Caki2 (cell line): ENCODE data around the gene TNNI2. TPM values are rescaled to one million over a fixed set of nuclear protein-coding genes. Genes with fewer than 3 reads are reported as not detected.

Experiments used
- DNase-seq: peaks from one replicate; pipeline ENCODE4 v3.0.0-alpha.2; 2015; ENCODE audit warnings: low read depth
- in situ Hi-C: cut with HindIII; loops from 2 replicates; pipeline ENCODE4 v1.10.0; 2016; ENCODE audit warnings: low sequenced_read_pairs, low pct_unique_long_range_greater_than_20kb, mixed read lengths
- total RNA-seq: library from RNA; depleted of rRNA; stranded (reverse); fragments of >200 nt; shearing (Covaris generic); gene quantifications from 2 replicates; pipeline ENCODE4 v1.2.3, GENCODE V29; 2014; ENCODE audit warnings: low replicate concordance

TNNI2 gene
- total RNA-seq, 1 experiment from 2014 or later: not detected

GRCh38 chr11:1841511-1842148 is 2.8 kb downstream of the TNNI2 start:
- in situ Hi-C loops: no loop called here
- no peak for DNase-seq

GRCh38 chr11:1842149-1843097 is 3.6 kb downstream of the TNNI2 start:
- DNase-seq: no peak
- in situ Hi-C loops: no loop called here

DNA sequence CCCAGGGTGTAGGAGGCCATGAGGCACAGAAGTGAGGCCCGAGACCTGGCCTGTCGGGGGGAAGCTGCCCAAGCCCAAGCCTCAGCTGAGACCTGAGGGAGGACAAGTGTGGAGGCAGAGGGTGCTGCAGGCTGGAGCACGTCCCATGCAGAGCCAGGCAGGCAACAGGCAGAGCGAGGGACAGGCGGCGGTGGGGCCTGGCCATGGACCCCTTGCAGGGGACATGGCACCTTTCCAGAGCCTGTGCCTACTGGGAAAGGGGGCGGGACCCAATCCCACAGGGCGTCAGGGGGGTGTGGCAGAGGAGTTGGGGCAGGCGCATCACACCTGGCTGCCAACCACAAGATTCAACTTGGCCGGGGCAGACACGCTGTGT is 4.3 kb downstream of the TNNI2 start:
- DNase-seq: no peak
- in situ Hi-C loops: no loop called here

GRCh38 chr11:1843796-1844195 is 5.0 kb downstream of the TNNI2 start:
- in situ Hi-C loops: no loop called here
- DNase-seq: no peak

DNA sequence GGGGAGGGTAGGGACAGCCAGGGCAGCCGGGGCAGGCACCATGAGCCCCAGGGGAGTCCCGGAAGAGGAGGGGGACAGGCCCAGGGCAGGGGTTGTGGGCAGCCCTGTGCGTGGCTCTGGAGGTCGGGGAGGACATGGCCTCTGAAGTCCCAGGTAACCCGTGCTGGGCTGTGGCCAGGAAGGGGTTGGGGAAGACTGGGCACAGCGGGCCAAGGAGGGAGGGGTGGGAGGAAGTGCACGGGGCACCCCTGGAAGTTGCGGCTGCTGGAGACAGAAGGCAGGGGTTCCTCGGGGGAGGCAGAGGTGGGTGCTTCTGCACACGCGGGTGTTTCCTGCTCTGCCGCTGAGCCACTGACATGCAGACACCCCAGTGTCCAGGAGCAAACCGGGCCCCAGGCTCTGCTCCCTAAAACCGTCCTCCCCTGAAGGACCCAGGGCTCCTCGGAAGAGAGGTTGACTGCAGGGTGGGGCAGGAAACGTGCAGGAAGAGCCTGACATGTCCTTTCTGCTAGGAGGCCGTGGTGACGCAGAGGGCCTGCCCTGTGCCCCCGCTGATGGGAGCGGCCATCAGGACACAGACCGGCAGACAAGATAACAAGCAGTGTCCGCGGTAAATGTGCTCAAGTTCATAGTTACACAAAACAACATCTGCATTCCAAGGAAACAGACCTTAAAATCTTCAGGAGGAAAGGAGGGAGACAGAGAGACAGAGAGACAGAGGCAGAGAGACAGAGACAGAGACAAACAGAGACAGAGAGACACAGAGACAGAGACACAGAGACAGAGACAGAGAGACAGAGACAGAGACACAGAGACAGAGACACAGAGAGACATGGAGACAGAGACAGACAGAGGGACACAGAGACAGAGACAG is 5.7 kb downstream of the TNNI2 start:
- in situ Hi-C loops: no loop called here
- DNase-seq: peak; percentile 32

DNA sequence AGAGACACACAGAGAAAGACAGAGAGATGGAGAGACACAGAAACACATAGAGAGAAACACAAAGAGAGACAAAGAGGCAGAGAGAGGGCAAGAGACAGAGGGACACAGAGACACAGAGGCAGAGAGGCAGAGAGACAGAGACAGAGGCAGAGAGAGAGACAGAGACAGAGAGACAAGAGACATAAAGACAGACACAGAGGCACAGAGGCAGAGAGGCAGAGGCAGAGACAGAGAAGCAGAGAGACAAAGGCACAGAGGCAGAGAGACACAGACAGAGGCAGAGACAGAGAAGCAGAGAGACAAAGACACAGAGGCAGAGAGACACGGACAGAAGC is 6.3 kb downstream of the TNNI2 start:
- in situ Hi-C loops: no loop called here
- no peak for DNase-seq

GRCh38 chr11:1845561-1846452 is 7.0 kb downstream of the TNNI2 start:
- DNase-seq: no peak
- in situ Hi-C loops: no loop called here

DNA sequence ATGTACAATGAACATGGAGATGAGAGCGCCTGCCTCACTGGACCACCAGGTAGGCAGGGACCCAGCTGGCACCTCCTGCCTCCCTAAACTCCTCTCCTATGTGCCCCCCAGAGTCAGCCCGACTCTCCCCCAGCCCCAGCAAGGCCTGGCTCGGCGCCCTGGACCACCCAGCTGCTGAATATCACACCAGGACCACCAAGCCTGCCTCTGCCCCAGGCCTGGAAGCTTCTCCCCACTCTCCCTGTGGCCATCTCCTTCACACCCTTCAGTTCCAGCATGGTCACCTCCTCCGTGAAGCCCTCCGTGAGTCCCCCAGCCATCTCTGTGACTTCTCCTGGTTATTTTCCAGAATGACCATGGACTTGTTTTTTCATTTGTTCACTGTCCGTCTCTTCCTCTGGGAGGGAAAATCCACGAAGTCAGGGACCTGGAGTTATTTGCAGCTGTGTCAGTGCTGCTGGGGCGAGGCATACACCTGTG is 7.7 kb downstream of the TNNI2 start:
- in situ Hi-C loops: no loop called here

DNA sequence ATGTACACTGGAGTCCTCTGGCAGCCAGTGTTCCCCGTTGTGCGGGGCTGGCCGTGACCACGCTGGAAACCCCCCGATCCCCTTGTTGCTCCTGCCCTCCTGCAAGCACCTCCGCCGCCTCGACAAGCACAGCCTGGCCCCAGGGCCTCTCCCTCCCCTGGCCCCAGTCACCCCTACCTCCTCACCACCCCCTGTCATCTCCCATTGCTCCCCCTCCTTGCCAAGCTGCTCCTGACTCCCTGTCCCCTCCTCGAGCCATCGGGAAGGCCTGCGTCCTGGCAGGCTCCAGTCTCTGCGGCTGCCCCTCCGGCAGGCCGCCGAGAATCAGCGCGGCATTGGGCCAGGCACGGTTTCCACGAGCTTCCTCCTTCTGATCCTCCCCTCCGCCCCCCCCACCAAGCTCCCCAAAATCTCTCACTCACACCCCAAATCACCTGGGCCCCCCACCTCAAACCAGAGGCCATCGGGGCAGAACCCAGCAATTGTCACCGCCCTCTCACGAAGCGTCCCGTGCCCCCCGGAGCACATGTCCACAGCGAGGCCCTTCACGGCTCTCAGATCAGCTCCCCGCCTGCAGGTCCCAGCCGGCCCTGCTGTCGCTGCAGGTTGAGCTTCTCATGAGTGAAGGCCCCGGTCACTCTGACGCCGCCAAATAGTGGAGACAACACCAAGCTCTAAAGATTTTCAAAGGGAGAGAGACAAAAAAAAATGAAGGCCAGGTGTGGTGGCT is 8.4 kb downstream of the TNNI2 start:
- DNase-seq: no peak
- in situ Hi-C loops: no loop called here

More for the DNA sequence above, 7.7 kb downstream of the TNNI2 start:
- DNase-seq: no peak

GRCh38 chr11:1847926-1848639 is 9.3 kb downstream of the TNNI2 start:
- in situ Hi-C loops: no loop called here
- no peak for DNase-seq

DNA sequence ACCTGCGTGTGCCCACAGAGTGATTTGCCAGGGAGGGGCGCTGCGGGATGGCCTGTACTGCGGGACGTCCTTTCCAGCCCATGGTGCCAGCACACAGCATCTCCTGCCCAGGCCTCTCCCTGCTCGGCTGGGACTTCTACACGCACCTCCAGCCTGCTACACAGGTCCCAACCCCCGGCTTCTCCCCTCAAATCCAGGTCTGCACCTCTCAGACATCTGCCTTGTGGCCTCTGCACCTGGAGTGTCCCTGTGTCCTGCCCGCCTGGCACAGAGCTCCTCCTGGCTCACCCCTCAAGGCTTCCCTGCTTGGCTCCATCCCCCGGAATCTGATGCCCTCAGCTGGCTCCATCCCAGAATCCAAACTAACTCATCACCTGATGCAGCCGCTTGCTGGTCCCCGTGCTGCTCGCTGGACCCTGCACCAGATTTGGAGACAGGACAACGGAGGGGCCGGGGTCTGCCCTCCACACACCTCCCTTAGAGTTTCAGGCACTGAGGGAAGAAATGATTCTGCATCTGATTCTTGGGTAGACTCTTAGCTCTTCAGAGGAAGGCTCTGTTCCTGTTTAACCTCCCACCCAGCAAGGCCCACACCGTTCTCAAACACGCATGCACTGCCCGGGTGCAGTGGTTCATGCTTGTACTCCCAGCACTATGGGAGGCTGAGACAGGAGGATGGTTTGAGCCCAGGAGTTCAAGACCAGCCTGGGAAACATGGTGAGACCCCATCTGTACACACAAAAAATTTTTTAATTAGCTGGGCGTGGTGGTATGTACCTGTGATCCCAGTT is 10.1 kb downstream of the TNNI2 start:
- in situ Hi-C loops: no loop called here

GRCh38 chr11:1851468-1852180 is 12.8 kb downstream of the TNNI2 start:
- DNase-seq: no peak
- in situ Hi-C loops: no loop called here

More for the DNA sequence above, 10.1 kb downstream of the TNNI2 start:
- DNase-seq: no peak

GRCh38 chr11:1852271-1852876 is 13.6 kb downstream of the TNNI2 start:
- in situ Hi-C loops: no loop called here
- no peak for DNase-seq

GRCh38 chr11:1852877-1853276 is 14.1 kb downstream of the TNNI2 start, which contains the start of gene LSP1:
TSS of gene LSP1 (plus strand) at chr11:1853084. CDS start at chr11:1853145, 61 bp downstream.
- in situ Hi-C loops: no loop called here
- no peak for DNase-seq
